Right lobe of liver (tissue), 4 donors: Measurements from ENCODE around the gene GCG.

Experiments
- POLR2A ChIP-seq: fragments of 450-650 bp; IDR thresholded peaks from one replicate; pipeline ENCODE4 v1.6.1; 2017; ENCODE audit warnings: antibody characterized with exemption, mild to moderate bottlenecking
- TF ChIP-seq, protein P1 (sequence below), 4 donors: fragments of 200-600 bp in 3 of 4; fragments of 450-650 bp in 1 of 4; IDR thresholded peaks; one replicate each; pipeline versions ENCODE4 v1.5.1 to v1.8.0; 2016 to 2022; ENCODE audit warnings: antibody characterized with exemption in 4 of 4, mild to moderate bottlenecking in 2 of 4
- donor health status: DM: no; HTN: no; CAD: no.
- donor health status: DM: no; HTN: no; CAD: no.
- donor health status: DM: no; HTN: yes; CAD: no.

GRCh38 chr2:162115076-162115475, 37.0 kb downstream of the GCG start:
- TF ChIP-seq, protein P1, sequence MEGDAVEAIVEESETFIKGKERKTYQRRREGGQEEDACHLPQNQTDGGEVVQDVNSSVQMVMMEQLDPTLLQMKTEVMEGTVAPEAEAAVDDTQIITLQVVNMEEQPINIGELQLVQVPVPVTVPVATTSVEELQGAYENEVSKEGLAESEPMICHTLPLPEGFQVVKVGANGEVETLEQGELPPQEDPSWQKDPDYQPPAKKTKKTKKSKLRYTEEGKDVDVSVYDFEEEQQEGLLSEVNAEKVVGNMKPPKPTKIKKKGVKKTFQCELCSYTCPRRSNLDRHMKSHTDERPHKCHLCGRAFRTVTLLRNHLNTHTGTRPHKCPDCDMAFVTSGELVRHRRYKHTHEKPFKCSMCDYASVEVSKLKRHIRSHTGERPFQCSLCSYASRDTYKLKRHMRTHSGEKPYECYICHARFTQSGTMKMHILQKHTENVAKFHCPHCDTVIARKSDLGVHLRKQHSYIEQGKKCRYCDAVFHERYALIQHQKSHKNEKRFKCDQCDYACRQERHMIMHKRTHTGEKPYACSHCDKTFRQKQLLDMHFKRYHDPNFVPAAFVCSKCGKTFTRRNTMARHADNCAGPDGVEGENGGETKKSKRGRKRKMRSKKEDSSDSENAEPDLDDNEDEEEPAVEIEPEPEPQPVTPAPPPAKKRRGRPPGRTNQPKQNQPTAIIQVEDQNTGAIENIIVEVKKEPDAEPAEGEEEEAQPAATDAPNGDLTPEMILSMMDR (IDR thresholded peaks at IDR 0.05), result no peak
- TF ChIP-seq POLR2A, result no peak
